ENCODE measurements around the gene DIPK1B. TPM values are rescaled to one million over a fixed set of nuclear protein-coding genes. Genes with fewer than 3 reads are reported as not detected.

The DIPK1B gene
- total and polyA plus RNA-seq, 2 donors (not counting 3 experiments of a cell fraction or from before 2014, with no cell fraction given) = 253 to 441 TPM

DNA sequence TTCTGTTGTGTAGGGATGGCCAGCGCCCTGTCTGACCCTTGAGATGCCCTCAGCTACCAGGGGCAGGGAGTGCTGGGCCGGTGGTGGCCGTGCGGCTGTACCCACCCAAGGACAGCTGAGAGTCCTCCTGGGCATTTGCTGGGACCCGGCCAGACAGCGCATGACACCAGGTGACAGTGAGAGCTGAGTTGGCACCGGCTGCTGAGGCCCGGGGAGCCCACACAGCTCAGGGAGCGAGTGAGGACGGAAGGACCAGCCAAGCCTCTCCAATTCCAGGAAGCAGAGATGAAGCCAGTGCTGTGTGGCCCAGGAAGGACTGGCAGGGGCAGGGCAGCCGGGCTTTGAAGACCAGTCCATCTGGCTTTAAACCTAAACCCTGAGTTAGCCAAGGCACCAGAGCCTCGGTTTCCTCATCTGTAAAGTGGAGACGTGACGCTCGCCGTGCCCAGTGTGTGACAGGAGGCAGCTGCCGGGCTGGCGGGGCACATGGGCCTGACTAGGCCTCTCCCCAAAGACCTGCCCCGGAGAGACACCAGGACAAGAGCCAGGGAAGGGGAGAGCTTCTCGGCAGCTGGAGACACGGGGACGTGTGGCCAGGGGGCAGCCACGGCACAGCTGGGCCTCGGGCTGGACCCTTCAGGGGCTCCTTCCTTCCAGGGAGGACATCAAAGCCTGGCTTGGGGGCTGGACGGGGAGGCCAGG, 22.1 kb upstream of the DIPK1B start:
- no peaks in the 10 kb centered on the region for H4K20me1 ChIP-seq (replicated peaks; ENCODE audit: control insufficient read depth, extremely low read depth, insufficient read depth, low read length)
- no peak overlapping the region for H3K4me3 ChIP-seq (replicated peaks in 1 of 3; ENCODE audit: insufficient read depth in 1 of 3, low read depth in 1 of 3, low read length in 3 of 3)
- DNase-seq (ENCODE audit: low read depth, low spot score) (no peak), FAIRE-seq (no peak)
- H3K79me2 ChIP-seq (ENCODE audit: control insufficient read depth, insufficient read depth, low read length) = peaks cover 14% of the 10 kb centered on the region
- POLR2A ChIA-PET = no interaction called here
- dilution Hi-C loops (cut with MboI; ENCODE audit: extremely low pct_ligation_motif_present, low sequenced_read_pairs) (no loop called here), intact Hi-C loops (cut with micrococcal nuclease) (no loop called here)
- no peak overlapping the region for H2AFZ ChIP-seq (ENCODE audit: low read depth, low read length)
- H3K27ac ChIP-seq (ENCODE audit: insufficient read depth, low read depth, low read length) = no peak overlapping the region
- no peak overlapping the region for H3K4me2 ChIP-seq (ENCODE audit: insufficient read depth, low read length)
- no peaks in the 10 kb centered on the region for H3K27me3 ChIP-seq (ENCODE audit: control insufficient read depth in 2 of 2, insufficient read depth in 2 of 2, low read length in 2 of 2)
- no peaks in the 10 kb centered on the region for H3K36me3 ChIP-seq (ENCODE audit: control insufficient read depth in 2 of 2, extremely low read depth in 1 of 2, insufficient read depth in 2 of 2, low read length in 2 of 2)
- no TSS peak for BruUV-seq (replicated peaks)
- CTCF ChIA-PET = interaction anchor here (0.7 to 1.8 kb wide), 3 partner anchors 15 to 18 kb away, joined by 3 to 7 read pairs (median 4); no protein-coding TSS in a partner anchor
- TF ChIP-seq GATA2 (IDR thresholded peaks at IDR 0.05; ENCODE audit: insufficient read depth, insufficient read length, low read depth, low read length) (no peak), FOS (IDR thresholded peaks at IDR 0.05; ENCODE audit: borderline replicate concordance, insufficient read depth, low read length) (no peak), EZH2 (IDR thresholded peaks at IDR 0.05; ENCODE audit: borderline replicate concordance, low read depth, low read length, severe bottlenecking) (no peak), JUN (IDR thresholded peaks at IDR 0.05; ENCODE audit: borderline replicate concordance, insufficient read depth, insufficient read length, low read depth) (no peak), POLR2A (IDR thresholded peaks at IDR 0.05; ENCODE audit: low read depth, low read length) (no peak), MYC (IDR thresholded peaks at IDR 0.05; ENCODE audit: low read depth, low read length) (no peak), POLR2AphosphoS5 (IDR thresholded peaks at IDR 0.05; ENCODE audit: insufficient read depth, low read depth, low read length) (no peak)
- TF ChIP-seq, protein P1, sequence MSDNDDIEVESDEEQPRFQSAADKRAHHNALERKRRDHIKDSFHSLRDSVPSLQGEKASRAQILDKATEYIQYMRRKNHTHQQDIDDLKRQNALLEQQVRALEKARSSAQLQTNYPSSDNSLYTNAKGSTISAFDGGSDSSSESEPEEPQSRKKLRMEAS (IDR thresholded peaks at IDR 0.05; ENCODE audit: insufficient read depth, insufficient read length) = no peak
- TF ChIP-seq, protein P2, sequence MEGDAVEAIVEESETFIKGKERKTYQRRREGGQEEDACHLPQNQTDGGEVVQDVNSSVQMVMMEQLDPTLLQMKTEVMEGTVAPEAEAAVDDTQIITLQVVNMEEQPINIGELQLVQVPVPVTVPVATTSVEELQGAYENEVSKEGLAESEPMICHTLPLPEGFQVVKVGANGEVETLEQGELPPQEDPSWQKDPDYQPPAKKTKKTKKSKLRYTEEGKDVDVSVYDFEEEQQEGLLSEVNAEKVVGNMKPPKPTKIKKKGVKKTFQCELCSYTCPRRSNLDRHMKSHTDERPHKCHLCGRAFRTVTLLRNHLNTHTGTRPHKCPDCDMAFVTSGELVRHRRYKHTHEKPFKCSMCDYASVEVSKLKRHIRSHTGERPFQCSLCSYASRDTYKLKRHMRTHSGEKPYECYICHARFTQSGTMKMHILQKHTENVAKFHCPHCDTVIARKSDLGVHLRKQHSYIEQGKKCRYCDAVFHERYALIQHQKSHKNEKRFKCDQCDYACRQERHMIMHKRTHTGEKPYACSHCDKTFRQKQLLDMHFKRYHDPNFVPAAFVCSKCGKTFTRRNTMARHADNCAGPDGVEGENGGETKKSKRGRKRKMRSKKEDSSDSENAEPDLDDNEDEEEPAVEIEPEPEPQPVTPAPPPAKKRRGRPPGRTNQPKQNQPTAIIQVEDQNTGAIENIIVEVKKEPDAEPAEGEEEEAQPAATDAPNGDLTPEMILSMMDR (IDR thresholded peaks at IDR 0.05; ENCODE audit: extremely low read depth in 1 of 2, insufficient read depth in 1 of 2, low read depth in 1 of 2, low read length in 2 of 2) = no peak
- no peak overlapping the region for H3K9ac ChIP-seq (replicated peaks; ENCODE audit: extremely low read depth, insufficient read depth, low read length)
- H3K9me3 ChIP-seq (replicated peaks; ENCODE audit: control insufficient read depth, insufficient read depth, low read length) = no peaks in the 10 kb centered on the region
- no peaks in the 10 kb centered on the region for H3K9me1 ChIP-seq (replicated peaks; ENCODE audit: control insufficient read depth, extremely low read depth, insufficient read depth, low read length)
- peaks cover 15% of the 10 kb centered on the region for H3K4me1 ChIP-seq (ENCODE audit: control insufficient read depth, extremely low read depth, insufficient read depth, low read length)
